Liver (tissue), 9 donors: ENCODE data around the gene POPDC2. TPM values are rescaled to one million over a fixed set of nuclear protein-coding genes. Genes with fewer than 3 reads are reported as not detected.

Source experiments
- DNase-seq: peaks from one replicate; pipeline ENCODE4 v3.0.0-alpha.2; 2017; ENCODE audit warnings: low spot score
- H3K27ac ChIP-seq, 2 donors: one replicate each; pipeline ENCODE4 v1.7.0; 2013; ENCODE audit warnings: inconsistent platforms in 2 of 2, low read length in 2 of 2, control low read depth in 1 of 2, low read depth in 1 of 2, mild to moderate bottlenecking in 1 of 2
- H3K27me3 ChIP-seq, 4 donors: one replicate each; pipeline versions ENCODE4 v1.6.1 to v1.7.0; 2013; ENCODE audit warnings: low read length in 3 of 4, inconsistent platforms in 1 of 4, mild to moderate bottlenecking in 1 of 4, moderate library complexity in 1 of 4; ENCODE audit not compliant: control insufficient read depth in 4 of 4, insufficient read depth in 4 of 4
- H3K36me3 ChIP-seq, 4 donors: one replicate each; pipeline versions ENCODE4 v1.6.1 to v1.7.0; 2013; ENCODE audit warnings: low read length in 3 of 4, mild to moderate bottlenecking in 3 of 4, low read depth in 1 of 4, moderate library complexity in 1 of 4; ENCODE audit not compliant: control insufficient read depth in 4 of 4, insufficient read depth in 3 of 4
- H3K4me1 ChIP-seq, 4 donors: one replicate each; pipeline versions ENCODE4 v1.6.1 to v1.7.0; 2013; ENCODE audit warnings: low read length in 3 of 4, mild to moderate bottlenecking in 3 of 4, moderate library complexity in 1 of 4; ENCODE audit not compliant: control insufficient read depth in 4 of 4, insufficient read depth in 4 of 4
- H3K4me3 ChIP-seq, 3 donors: one replicate each; pipeline versions ENCODE4 v1.6.1 to v1.7.0; 2013; ENCODE audit warnings: low read length in 3 of 3, control low read depth in 1 of 3, low read depth in 1 of 3, mild to moderate bottlenecking in 1 of 3
- H3K9ac ChIP-seq, 2 donors: one replicate each; pipeline ENCODE4 v1.7.0; 2013; ENCODE audit warnings: low read length in 2 of 2, mild to moderate bottlenecking in 2 of 2, moderate library complexity in 2 of 2, control low read depth in 1 of 2, low read depth in 1 of 2
- H3K9me3 ChIP-seq, 4 donors: one replicate each; pipeline versions ENCODE4 v1.6.1 to v1.7.0; 2013; ENCODE audit warnings: low read length in 3 of 4; ENCODE audit not compliant: control insufficient read depth in 4 of 4
- EGR1 ChIP-seq, 2 donors: IDR thresholded peaks; 2 replicates each; pipeline ENCODE4 v1.6.1; 2016 to 2018; ENCODE audit warnings: antibody characterized with exemption in 2 of 2, low read depth in 2 of 2
- FOXA1 ChIP-seq: IDR thresholded peaks from 2 replicates; pipeline ENCODE4 v1.6.1; 2016; ENCODE audit warnings: antibody characterized with exemption
- FOXA2 ChIP-seq: IDR thresholded peaks from 2 replicates; pipeline ENCODE4 v1.6.1; 2016; ENCODE audit warnings: antibody characterized with exemption
- HNF4A ChIP-seq, 2 donors: conservative IDR thresholded peaks; 2 replicates each; pipeline ENCODE4 v1.6.1; 2016; ENCODE audit warnings: antibody characterized with exemption in 2 of 2, mild to moderate bottlenecking in 2 of 2
- HNF4G ChIP-seq: IDR thresholded peaks from 2 replicates; pipeline ENCODE4 v1.6.1; 2016; ENCODE audit warnings: antibody characterized with exemption
- JUND ChIP-seq, 2 donors: IDR thresholded peaks; 2 replicates each; pipeline ENCODE4 v1.6.1; 2016; ENCODE audit warnings: antibody characterized with exemption in 2 of 2
- NR2F2 ChIP-seq: IDR thresholded peaks from 2 replicates; pipeline ENCODE4 v1.6.1; 2016; ENCODE audit warnings: antibody characterized with exemption
- RXRA ChIP-seq, 2 donors: IDR thresholded peaks; 2 replicates each; pipeline ENCODE4 v1.6.1; 2017 to 2018; ENCODE audit warnings: antibody characterized with exemption in 2 of 2, mild to moderate bottlenecking in 1 of 2
- SP1 ChIP-seq: IDR thresholded peaks from 2 replicates; pipeline ENCODE4 v1.6.1; 2018; ENCODE audit warnings: antibody characterized with exemption, mild to moderate bottlenecking
- TAF1 ChIP-seq: conservative IDR thresholded peaks from 2 replicates; pipeline ENCODE4 v1.6.1; 2016; ENCODE audit warnings: antibody characterized with exemption, mild to moderate bottlenecking
- YY1 ChIP-seq: IDR thresholded peaks from 2 replicates; pipeline ENCODE4 v1.6.1; 2016; ENCODE audit warnings: antibody characterized with exemption, mild to moderate bottlenecking
- WGBS: extraction: QIAGEN DNeasy Blood & Tissue Kit; methylation state at CpG from one replicate; pipeline ENCODE4 v1.1.7; 2013; 5-methylcytosine and 5-hydroxymethylcytosine counted together
- polyA plus RNA-seq, 2 donors: library from polyadenylated mRNA; stranded (reverse) in 1 of 2; unstranded in 1 of 2; fragments of 200-250 nt in 1 of 2; fragments of >200 nt in 1 of 2; fragmentation: Nextera tagmentation in 1 of 2; extraction: Ambion mirVana in 1 of 2; gene quantifications; one replicate each; pipeline versions ENCODE4 v1.2.1 to v1.2.3, GENCODE V29; 2013 to 2015
- total RNA-seq, 2 donors: library from RNA; depleted of rRNA; stranded (reverse); fragments of >200 nt; gene quantifications; one replicate each; pipeline ENCODE4 v1.2.3, GENCODE V29; 2014
- TF ChIP-seq, protein P1 (sequence below): IDR thresholded peaks from 2 replicates; pipeline ENCODE4 v1.6.1; 2016; ENCODE audit warnings: antibody characterized with exemption
- TF ChIP-seq, protein P2 (sequence below): IDR thresholded peaks from 2 replicates; pipeline ENCODE4 v1.6.1; 2016; ENCODE audit warnings: antibody characterized with exemption, mild to moderate bottlenecking
- TF ChIP-seq, protein P3 (sequence below): IDR thresholded peaks from 2 replicates; pipeline ENCODE4 v1.6.1; 2016; ENCODE audit warnings: antibody characterized with exemption
- donor health status: healthy.
- donor health status: healthy.
- donor health status: healthy.
- donor health status: healthy.
- donor health status: healthy.

The POPDC2 gene
- total and polyA plus RNA-seq, 4 donors, result 0.16 to 1.1 (median 0.46) TPM

DNA sequence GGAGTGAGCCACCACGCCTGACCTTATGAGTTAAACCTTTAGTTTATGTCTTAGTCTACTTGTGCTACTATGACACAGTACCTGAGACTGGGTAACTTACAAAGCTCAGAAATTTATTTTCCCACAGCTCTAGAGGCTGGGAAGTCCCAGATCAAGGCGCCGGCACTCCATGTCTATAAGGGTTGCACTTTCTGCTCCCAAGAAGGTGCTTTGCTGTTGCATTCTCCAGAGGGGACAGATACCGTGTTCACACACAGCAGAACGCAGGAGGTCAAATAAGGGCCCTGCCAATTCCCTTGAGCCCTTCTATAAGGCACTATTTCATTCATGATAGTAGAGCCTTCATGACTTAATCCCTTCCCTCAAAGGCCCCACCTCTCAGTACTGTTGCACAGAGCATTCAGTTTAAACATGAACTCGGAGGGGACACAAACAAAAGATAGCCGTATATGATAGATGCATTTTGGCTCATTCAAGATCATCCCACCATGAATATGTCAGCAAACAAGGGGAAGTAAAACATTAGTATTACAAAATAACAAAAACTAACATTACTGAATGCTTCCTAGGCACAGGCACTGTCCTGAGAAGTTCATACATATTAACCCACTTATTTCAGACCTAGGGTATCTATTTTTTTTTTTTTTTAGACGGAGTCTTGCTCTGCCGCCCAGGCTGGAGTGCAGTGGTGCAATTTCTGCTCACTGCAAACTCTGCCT, 36.2 kb downstream of the POPDC2 start:
- no peak for TF ChIP-seq HNF4G
- no peak for TF ChIP-seq EGR1 (IDR thresholded peaks at IDR 0.05; ENCODE audit: low read depth in 2 of 2)
- H3K9ac ChIP-seq, result no peak overlapping the region
- H3K36me3 ChIP-seq, result peaks cover 0 to 26% (median 13%) of the 10 kb centered on the region in 4 donors
- H3K27ac ChIP-seq, result no peak overlapping the region
- no peaks in the 10 kb centered on the region for H3K4me1 ChIP-seq
- DNase-seq, result no peak
- 94% methylated on average over 9 of the region's 9 CpGs for WGBS
- H3K4me3 ChIP-seq, result no peak overlapping the region
- H3K9me3 ChIP-seq, result no peaks in the 10 kb centered on the region
- no peaks in the 10 kb centered on the region for H3K27me3 ChIP-seq

DNA sequence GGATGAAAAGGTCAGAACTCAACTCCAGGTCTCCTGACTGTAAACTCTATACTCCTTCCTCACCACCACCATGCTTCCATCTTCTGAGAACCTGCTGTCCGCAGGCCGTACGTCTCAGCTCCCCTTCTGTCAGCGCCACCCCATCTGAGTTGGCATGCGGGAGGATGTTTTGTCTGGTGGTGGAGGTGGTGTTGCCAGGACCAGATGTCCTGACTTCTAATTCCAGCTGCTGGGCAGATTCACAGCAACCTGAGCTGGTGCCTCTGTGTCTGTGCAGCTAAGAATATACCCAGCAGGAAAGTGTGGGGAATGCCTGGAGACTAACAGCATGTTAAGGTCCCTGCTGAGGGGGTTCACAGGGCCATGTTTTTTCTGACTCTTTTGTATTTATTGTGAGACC, 39.5 kb downstream of the POPDC2 start:
- H3K4me1 ChIP-seq, result no peaks in the 10 kb centered on the region
- no peak overlapping the region for H3K4me3 ChIP-seq
- TF ChIP-seq EGR1 (IDR thresholded peaks at IDR 0.05; ENCODE audit: low read depth in 2 of 2) (no peak), YY1 (no peak), HNF4G (no peak), SP1 (no peak), HNF4A (conservative IDR thresholded peaks at IDR 0.05) (no peak), NR2F2 (no peak), TAF1 (no peak), FOXA2 (no peak), FOXA1 (no peak), JUND (IDR thresholded peaks at IDR 0.05) (no peak), RXRA (IDR thresholded peaks at IDR 0.05) (no peak)
- TF ChIP-seq, protein P1, sequence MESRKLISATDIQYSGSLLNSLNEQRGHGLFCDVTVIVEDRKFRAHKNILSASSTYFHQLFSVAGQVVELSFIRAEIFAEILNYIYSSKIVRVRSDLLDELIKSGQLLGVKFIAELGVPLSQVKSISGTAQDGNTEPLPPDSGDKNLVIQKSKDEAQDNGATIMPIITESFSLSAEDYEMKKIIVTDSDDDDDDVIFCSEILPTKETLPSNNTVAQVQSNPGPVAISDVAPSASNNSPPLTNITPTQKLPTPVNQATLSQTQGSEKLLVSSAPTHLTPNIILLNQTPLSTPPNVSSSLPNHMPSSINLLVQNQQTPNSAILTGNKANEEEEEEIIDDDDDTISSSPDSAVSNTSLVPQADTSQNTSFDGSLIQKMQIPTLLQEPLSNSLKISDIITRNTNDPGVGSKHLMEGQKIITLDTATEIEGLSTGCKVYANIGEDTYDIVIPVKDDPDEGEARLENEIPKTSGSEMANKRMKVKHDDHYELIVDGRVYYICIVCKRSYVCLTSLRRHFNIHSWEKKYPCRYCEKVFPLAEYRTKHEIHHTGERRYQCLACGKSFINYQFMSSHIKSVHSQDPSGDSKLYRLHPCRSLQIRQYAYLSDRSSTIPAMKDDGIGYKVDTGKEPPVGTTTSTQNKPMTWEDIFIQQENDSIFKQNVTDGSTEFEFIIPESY, result no peak
- TF ChIP-seq, protein P2, sequence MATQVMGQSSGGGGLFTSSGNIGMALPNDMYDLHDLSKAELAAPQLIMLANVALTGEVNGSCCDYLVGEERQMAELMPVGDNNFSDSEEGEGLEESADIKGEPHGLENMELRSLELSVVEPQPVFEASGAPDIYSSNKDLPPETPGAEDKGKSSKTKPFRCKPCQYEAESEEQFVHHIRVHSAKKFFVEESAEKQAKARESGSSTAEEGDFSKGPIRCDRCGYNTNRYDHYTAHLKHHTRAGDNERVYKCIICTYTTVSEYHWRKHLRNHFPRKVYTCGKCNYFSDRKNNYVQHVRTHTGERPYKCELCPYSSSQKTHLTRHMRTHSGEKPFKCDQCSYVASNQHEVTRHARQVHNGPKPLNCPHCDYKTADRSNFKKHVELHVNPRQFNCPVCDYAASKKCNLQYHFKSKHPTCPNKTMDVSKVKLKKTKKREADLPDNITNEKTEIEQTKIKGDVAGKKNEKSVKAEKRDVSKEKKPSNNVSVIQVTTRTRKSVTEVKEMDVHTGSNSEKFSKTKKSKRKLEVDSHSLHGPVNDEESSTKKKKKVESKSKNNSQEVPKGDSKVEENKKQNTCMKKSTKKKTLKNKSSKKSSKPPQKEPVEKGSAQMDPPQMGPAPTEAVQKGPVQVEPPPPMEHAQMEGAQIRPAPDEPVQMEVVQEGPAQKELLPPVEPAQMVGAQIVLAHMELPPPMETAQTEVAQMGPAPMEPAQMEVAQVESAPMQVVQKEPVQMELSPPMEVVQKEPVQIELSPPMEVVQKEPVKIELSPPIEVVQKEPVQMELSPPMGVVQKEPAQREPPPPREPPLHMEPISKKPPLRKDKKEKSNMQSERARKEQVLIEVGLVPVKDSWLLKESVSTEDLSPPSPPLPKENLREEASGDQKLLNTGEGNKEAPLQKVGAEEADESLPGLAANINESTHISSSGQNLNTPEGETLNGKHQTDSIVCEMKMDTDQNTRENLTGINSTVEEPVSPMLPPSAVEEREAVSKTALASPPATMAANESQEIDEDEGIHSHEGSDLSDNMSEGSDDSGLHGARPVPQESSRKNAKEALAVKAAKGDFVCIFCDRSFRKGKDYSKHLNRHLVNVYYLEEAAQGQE, result no peak
- TF ChIP-seq, protein P3, sequence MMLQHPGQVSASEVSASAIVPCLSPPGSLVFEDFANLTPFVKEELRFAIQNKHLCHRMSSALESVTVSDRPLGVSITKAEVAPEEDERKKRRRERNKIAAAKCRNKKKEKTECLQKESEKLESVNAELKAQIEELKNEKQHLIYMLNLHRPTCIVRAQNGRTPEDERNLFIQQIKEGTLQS, result no peak
- peaks cover 0 to 43% (median 19%) of the 10 kb centered on the region in 4 donors for H3K36me3 ChIP-seq
- H3K9me3 ChIP-seq, result no peaks in the 10 kb centered on the region
- H3K27ac ChIP-seq, result no peak overlapping the region
- no peaks in the 10 kb centered on the region for H3K27me3 ChIP-seq
- WGBS, result 97% methylated on average over 5 of the region's 5 CpGs
- no peak for DNase-seq
- H3K9ac ChIP-seq, result no peak overlapping the region
